ENCODE data around the gene RELN. TPM values are rescaled to one million over a fixed set of nuclear protein-coding genes. Genes with fewer than 3 reads are reported as not detected.
A peak's percentile ranks its signal among the peaks of the same experiment; 100 is the strongest.

The RELN gene
- total and polyA plus RNA-seq, 2 of the 13 experiments (the other 11 are each of a cell fraction or from before 2014, with no cell fraction given), result 315 to 332 TPM

- no peak for FAIRE-seq
- intact Hi-C loops (cut with micrococcal nuclease; ENCODE audit: unreplicated experiment) (no loop called here), in situ Hi-C loops (cut with HindIII; ENCODE audit: extremely low pct_ligation_motif_present, low pct_unique_long_range_greater_than_20kb) (no loop called here)
- Histone ChIP-seq H3K9me3 (ENCODE audit: low read length) (no peaks in the 10 kb centered on the region), H3K4me2 (ENCODE audit: low read depth, low read length) (no peak overlapping the region), H3K36me3 (replicated peaks in 1 of 2; ENCODE audit: control insufficient read depth in 1 of 2, insufficient read depth in 2 of 2, low read length in 2 of 2) (no peaks in the 10 kb centered on the region), H3K79me2 (ENCODE audit: insufficient read depth, low read length) (peaks cover 12% of the 10 kb centered on the region), H2AFZ (ENCODE audit: low read length) (no peak overlapping the region), H3K27me3 (ENCODE audit: control insufficient read depth in 1 of 2, insufficient read depth in 2 of 2, low read length in 2 of 2) (no peaks in the 10 kb centered on the region), H3K27ac (ENCODE audit: extremely low read length, insufficient read depth, low read length) (no peak overlapping the region), H3K4me3 (replicated peaks in 1 of 3; ENCODE audit: insufficient read depth in 1 of 3, low read depth in 2 of 3, low read length in 3 of 3) (no peak overlapping the region), H3K4me1 (ENCODE audit: insufficient read depth, low read length) (no peaks in the 10 kb centered on the region), H3K9ac (ENCODE audit: insufficient read depth, low read depth, low read length) (no peak overlapping the region), H4K20me1 (ENCODE audit: insufficient read depth, low read length) (0 out of 2 replicates have a peak, but pooled peaks cover 5% of the 10 kb centered on the region)
- no peak for DNase-seq (ENCODE audit: low spot score)
- no peak for ATAC-seq
- BruUV-seq (replicated peaks), result no TSS peak
- POLR2A ChIA-PET, result no interaction called here
- 58% methylated on average over 1 of the region's 1 CpG for WGBS (ENCODE audit: low lambda C conversion rate)
- peak; percentile 53 for TF ChIP-seq RBM22 (optimal IDR thresholded peaks at IDR 0.05; ENCODE audit: low read length)
- no peak for TF ChIP-seq CHD4 (IDR thresholded peaks at IDR 0.05; ENCODE audit: borderline replicate concordance, low read length)
- CTCF ChIA-PET (ENCODE audit: low intra/inter-chr PET ratio, low total read pairs), result no interaction called here
Observed at GRCh38 chr7:103929901-103930311, 59.6 kb downstream of the RELN start.

- no peak for FAIRE-seq
- Histone ChIP-seq H4K20me1 (ENCODE audit: insufficient read depth, low read length) (0 out of 2 replicates have a peak, but pooled peaks cover 5% of the 10 kb centered on the region), H3K9me3 (ENCODE audit: low read length) (no peaks in the 10 kb centered on the region), H3K4me3 (replicated peaks in 1 of 3; ENCODE audit: insufficient read depth in 1 of 3, low read depth in 2 of 3, low read length in 3 of 3) (no peak overlapping the region), H3K27ac (ENCODE audit: extremely low read length, insufficient read depth, low read length) (no peak overlapping the region), H3K36me3 (replicated peaks in 1 of 2; ENCODE audit: control insufficient read depth in 1 of 2, insufficient read depth in 2 of 2, low read length in 2 of 2) (no peaks in the 10 kb centered on the region; a peak in 1 of 5 replicates), H3K4me2 (ENCODE audit: low read depth, low read length) (no peak overlapping the region), H2AFZ (ENCODE audit: low read length) (no peak overlapping the region), H3K4me1 (ENCODE audit: insufficient read depth, low read length) (no peaks in the 10 kb centered on the region), H3K27me3 (ENCODE audit: control insufficient read depth in 1 of 2, insufficient read depth in 2 of 2, low read length in 2 of 2) (no peaks in the 10 kb centered on the region), H3K9ac (ENCODE audit: insufficient read depth, low read depth, low read length) (no peak overlapping the region), H3K79me2 (ENCODE audit: insufficient read depth, low read length) (peaks cover 12% of the 10 kb centered on the region)
- intact Hi-C loops (cut with micrococcal nuclease; ENCODE audit: unreplicated experiment), result no loop called here
- no peak for TF ChIP-seq ZNF572 (CRISPR knock-in tag; IDR thresholded peaks at IDR 0.05)
- no peak for ATAC-seq
- ChIA-PET POLR2A (no interaction called here), CTCF (ENCODE audit: low intra/inter-chr PET ratio, low total read pairs) (no interaction called here)
- no peak for DNase-seq (ENCODE audit: low spot score)
- in situ Hi-C loops (cut with HindIII; ENCODE audit: extremely low pct_ligation_motif_present, low pct_unique_long_range_greater_than_20kb), result no loop called here
- WGBS (ENCODE audit: low lambda C conversion rate), result 74% methylated on average over 1 of the region's 1 CpG
- no TSS peak for BruUV-seq (replicated peaks)
Observed at GRCh38 chr7:103928581-103928980, 60.9 kb downstream of the RELN start.
